T-helper 22 cell (primary cell): ENCODE measurements around the gene L3MBTL3.
"Not testable (repeated sequence)": the region's sequence is repeated elsewhere in the genome, so short reads cannot be mapped to it uniquely, and the experiment has no call there.

Source experiments
- DNase-seq: peaks from one replicate; pipeline ENCODE4 v3.0.0-alpha.2; 2020; ENCODE audit warnings: low read depth

L3MBTL3 gene

DNA sequence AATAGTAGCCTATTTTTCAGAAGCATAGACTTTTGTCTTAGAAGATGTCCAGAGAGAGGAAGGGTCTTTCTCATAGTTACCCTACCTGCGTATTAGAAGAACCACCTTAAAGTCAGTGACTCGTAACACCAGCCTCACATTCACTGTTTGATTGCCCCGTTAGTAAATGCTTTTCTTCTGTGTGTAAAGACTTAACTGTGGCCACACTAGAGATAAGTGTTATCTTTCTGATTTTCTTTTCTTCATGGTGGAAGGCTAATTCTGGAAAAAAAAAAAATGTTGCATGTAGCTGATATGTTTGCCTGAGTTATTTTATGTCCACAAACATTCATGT lies 120.5 kb downstream of the L3MBTL3 start:
- DNase-seq, result no peak

GRCh38 chr6:130140084-130140483 lies 121.7 kb downstream of the L3MBTL3 start:
- DNase-seq, result no peak

DNA sequence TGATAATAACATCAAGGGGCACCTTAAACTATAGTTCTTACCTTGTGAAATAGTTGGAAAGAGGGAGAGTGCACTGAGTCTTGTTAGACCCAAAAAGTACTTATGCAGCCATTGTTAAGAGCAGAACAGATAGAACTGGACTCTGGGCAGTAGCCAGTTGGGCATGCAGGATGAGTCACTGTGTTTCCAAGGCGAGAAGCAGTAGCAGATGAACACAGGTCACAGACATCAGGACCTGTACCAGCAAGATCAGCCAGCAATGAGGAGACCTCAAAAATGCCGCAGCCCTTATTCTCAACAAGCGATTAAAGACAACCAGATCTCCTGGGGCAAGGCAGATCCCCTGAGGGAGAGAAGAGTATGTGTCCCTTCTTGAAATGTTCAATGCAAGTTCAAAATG lies 125.3 kb downstream of the L3MBTL3 start:
- no peak for DNase-seq

DNA sequence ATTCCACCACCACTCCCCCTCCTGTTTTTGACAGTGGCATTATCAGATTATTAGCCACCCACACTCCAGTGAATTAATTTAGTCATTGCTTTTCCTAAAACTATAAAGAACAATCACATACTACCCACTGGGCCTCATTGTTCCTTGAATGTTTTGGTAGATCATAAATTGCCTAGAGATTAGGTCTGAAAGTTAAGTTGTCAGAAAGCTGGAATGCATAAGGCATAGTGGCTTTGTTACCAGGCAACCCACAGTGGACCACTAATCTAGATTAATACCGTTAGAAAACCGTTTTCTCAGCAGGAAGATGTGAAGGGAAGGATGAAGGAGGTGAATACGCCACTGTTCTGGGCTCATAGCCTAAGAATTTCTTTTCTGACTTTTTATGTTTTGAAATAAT lies 128.7 kb downstream of the L3MBTL3 start:
- DNase-seq, result no peak

DNA sequence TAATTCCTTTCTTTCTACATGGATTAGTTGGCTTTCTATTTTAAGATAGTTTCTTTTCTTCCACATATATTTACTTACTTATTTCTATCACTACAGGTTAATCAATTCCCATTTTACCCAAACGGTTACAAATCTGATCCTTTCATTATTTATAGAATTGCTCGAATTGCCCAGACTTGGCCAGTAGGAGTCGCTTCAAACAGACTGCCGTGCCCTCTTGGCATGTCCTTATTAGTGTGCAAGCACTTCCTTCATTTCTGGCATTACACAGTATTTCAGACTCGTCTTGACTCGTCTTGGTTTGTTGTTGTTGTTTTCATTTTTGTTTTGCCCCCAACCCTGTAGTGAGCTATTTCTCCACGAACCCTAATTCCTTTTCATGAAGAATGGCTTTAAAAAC lies 129.8 kb downstream of the L3MBTL3 start:
- no peak for DNase-seq

DNA sequence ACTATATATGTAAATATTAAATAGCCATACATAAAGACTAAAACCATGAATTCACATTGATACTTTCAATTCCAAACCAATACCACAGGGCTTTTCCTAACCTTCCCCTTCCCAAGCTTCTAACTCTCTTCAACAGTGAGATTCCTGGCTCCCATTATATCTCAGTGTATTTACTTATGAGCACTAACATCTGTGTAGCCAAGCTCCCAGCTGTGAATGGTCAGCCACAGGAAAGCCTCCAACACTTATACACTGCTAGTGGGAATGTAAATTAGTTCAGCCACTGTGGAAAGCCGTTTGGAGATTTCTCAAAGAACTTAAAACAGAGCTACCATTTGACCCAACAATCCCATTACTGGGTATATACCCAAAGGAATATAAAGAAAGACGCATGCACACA lies 130.6 kb downstream of the L3MBTL3 start:
- DNase-seq, result not testable (repeated sequence)

DNA sequence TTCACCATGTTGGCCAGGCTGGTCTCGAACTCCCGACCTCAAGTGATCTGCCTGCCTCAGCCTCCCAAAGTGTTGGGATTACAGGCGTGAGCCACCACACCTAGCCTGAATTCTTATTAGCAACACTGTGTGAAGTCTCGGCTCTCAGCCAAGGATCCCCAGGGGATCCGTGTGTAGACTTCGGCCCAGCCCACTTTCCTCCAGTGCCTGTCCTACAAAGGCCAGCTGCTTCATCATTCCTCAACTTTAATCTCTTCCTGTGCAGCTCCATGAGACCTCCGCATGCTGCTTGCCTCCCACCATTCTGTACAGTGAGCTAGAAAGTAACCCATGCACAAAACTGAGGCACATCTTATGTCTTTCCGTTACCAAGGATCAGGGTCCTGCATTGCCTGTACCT lies 132.5 kb downstream of the L3MBTL3 start:
- no peak for DNase-seq

- DNase-seq, result no peak
Measured at GRCh38 chr6:130152908-130153510, 134.6 kb downstream of the L3MBTL3 start.

GRCh38 chr6:130156908-130157307 lies 138.5 kb downstream of the L3MBTL3 start:
- no peak for DNase-seq

DNA sequence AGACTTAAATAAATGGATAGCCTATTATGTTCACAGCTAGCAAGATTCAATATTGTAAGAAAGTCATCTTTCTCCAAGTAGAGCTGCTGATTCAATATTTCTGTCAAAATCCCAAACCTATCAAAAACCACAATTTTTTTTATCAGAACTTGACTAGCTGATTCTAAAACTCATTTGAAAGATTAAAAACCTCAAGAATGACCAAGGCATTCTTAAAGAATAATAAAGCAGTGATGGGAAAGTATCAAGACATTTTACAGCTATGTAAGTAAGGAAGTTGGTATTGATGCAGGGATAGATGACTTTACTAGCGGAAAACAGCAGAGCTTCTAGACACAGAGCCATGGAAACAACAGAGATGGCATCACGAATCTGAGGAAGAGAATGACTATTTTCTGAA lies 139.7 kb downstream of the L3MBTL3 start:
- DNase-seq, result no peak

GRCh38 chr6:130158548-130158947 lies 140.2 kb downstream of the L3MBTL3 start:
- DNase-seq, result no peak

GRCh38 chr6:130159956-130160355 lies 141.6 kb downstream of the L3MBTL3 start:
- DNase-seq, result no peak

- DNase-seq, result no peak
Measured at GRCh38 chr6:130161683-130162404, 143.5 kb downstream of the L3MBTL3 start.

GRCh38 chr6:130162421-130162820 lies 144.0 kb downstream of the L3MBTL3 start:
- DNase-seq, result no peak

DNA sequence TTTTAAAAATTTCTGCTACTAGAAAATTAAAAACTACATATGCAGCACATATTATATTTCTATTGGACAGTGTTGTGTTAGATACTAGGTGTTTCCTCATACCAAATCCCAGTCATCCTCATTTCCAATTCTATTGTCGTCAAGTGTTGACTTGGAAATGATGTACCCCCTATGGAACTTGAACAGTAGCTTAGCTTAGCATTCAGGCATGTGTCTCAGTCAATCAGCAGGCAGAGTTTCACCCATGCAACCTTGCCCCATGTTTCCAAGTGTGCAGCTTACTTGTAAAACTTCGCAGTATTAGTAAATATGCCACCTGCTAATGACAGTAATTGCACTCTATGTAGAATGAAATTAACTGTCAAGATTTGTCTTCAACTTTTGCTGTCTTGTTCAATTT lies 144.9 kb downstream of the L3MBTL3 start:
- no peak for DNase-seq

GRCh38 chr6:130164251-130164650 lies 145.9 kb downstream of the L3MBTL3 start:
- DNase-seq, result no peak

GRCh38 chr6:130167655-130168054 lies 149.3 kb downstream of the L3MBTL3 start:
- DNase-seq, result no peak

GRCh38 chr6:130170160-130170559 lies 151.8 kb downstream of the L3MBTL3 start:
- not testable (repeated sequence) for DNase-seq

- not testable (repeated sequence) for DNase-seq
Measured at GRCh38 chr6:130173377-130174004, 155.1 kb downstream of the L3MBTL3 start.

DNA sequence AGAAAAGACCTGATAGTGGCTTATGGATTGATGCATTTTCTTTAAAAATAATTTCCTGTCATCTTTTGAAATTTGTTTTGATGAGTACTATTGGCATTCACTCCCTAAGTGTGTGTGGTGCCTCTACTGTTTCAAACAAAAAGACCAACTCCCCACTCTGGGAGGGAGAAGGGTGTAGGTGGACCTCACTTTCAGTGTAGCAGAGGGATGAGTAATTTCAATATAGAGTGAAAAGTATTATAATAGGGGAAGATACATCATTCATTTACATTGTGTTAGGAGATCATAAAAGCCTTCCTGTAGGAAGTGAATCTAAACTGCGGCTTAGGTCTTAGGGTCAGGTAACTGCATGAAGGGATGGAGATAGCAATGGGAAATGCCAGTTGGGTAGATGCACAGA lies 158.0 kb downstream of the L3MBTL3 start:
- DNase-seq, result no peak

DNA sequence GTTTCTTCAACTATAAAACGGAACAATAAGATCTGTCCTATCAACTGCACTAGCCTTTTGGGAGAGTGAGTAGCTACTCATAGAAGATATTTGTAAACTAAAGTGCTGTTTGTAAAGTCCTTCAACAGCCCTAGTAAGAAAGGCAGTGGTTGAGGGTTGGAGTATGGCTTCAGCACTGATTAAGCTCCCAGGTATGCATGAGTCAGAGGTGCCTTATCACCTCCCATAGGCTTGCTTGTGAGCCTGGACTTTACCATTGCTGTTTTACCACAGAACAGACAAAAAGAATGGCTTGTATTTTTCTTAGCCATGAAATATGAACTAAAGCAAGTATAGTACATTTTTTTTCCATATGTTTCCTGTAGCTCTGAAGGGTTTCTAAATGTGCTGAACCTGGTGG lies 160.3 kb downstream of the L3MBTL3 start:
- no peak for DNase-seq

GRCh38 chr6:130182466-130182865 lies 164.1 kb downstream of the L3MBTL3 start:
- DNase-seq, result no peak
